GM12878 (cell line): ENCODE measurements around the gene SLC25A45. TPM values are rescaled to one million over a fixed set of nuclear protein-coding genes. Genes with fewer than 3 reads are reported as not detected.

ENCODE experiments used
- BHLHE40 ChIP-seq, 2 experiments: fragments of 450-650 bp in 1 of 2; IDR thresholded peaks; 2 replicates each; pipeline ENCODE4 v1.6.1; 2011 to 2017; ENCODE audit warnings: low read depth in 2 of 2, borderline replicate concordance in 1 of 2, improper control_type of control experiment in 1 of 2, low read length in 1 of 2, mild to moderate bottlenecking in 1 of 2
- BMI1 ChIP-seq: fragments of 450-650 bp; IDR thresholded peaks from 2 replicates; pipeline ENCODE4 v1.6.1; 2016; ENCODE audit warnings: mild to moderate bottlenecking, moderate library complexity, borderline replicate concordance
- CBX3 ChIP-seq: fragments of 200-600 bp; sonication (generic); IDR thresholded peaks from 2 replicates; pipeline ENCODE4 v1.6.1; 2016; ENCODE audit warnings: low read depth, borderline replicate concordance
- CHD2 ChIP-seq: IDR thresholded peaks from 2 replicates; pipeline ENCODE4 v1.6.1; 2011; ENCODE audit warnings: low read depth, low read length, improper control_type of control experiment, borderline replicate concordance
- GATAD2B ChIP-seq: fragments of 450-650 bp; conservative IDR thresholded peaks from 2 replicates; pipeline ENCODE4 v1.6.1; 2017; ENCODE audit warnings: low read depth, mild to moderate bottlenecking, moderate library complexity
- IKZF1 ChIP-seq: fragments of 450-650 bp; conservative IDR thresholded peaks from 2 replicates; pipeline ENCODE4 v1.6.1; 2017; ENCODE audit warnings: antibody characterized with exemption, mild to moderate bottlenecking
- IKZF2 ChIP-seq, 2 experiments: fragments of 450-650 bp; IDR thresholded peaks; 2 replicates each; pipeline ENCODE4 v1.6.1; 2017; ENCODE audit warnings: mild to moderate bottlenecking in 2 of 2, moderate library complexity in 2 of 2
- MEF2A ChIP-seq: IDR thresholded peaks from 2 replicates; pipeline ENCODE4 v1.6.1; 2011; ENCODE audit warnings: low read depth, mild to moderate bottlenecking, low read length, moderate library complexity; ENCODE audit not compliant: insufficient read depth
- MTA3 ChIP-seq: IDR thresholded peaks from 2 replicates; pipeline ENCODE4 v1.6.1; 2012; ENCODE audit warnings: low read length, inconsistent platforms, borderline replicate concordance
- MXI1 ChIP-seq: fragments of 150-350 bp; IDR thresholded peaks from 2 replicates; pipeline ENCODE4 v1.6.1; 2011; ENCODE audit warnings: low read depth, mild to moderate bottlenecking, inconsistent platforms, low read length, improper control_type of control experiment
- NFIC ChIP-seq: IDR thresholded peaks from 2 replicates; pipeline ENCODE4 v1.6.1; 2012; ENCODE audit warnings: low read depth, mild to moderate bottlenecking, inconsistent platforms, low read length, moderate library complexity
- SREBF2 ChIP-seq: IDR thresholded peaks from 2 replicates; pipeline ENCODE4 v1.6.1; 2012; ENCODE audit warnings: mild to moderate bottlenecking, low read length
- TARDBP ChIP-seq: IDR thresholded peaks from 2 replicates; pipeline ENCODE4 v1.6.1; 2016; ENCODE audit warnings: borderline replicate concordance
- YY1 ChIP-seq: IDR thresholded peaks from 2 replicates; pipeline ENCODE4 v1.6.1; 2011; ENCODE audit warnings: low read depth, mild to moderate bottlenecking, low read length
- ZNF592 ChIP-seq: fragments of 450-650 bp; IDR thresholded peaks from 2 replicates; pipeline ENCODE4 v1.6.1; 2017; ENCODE audit warnings: mild to moderate bottlenecking, moderate library complexity
- polyA plus RNA-seq, 11 experiments: library from polyadenylated mRNA; depleted of rRNA in 4 of 11; unstranded in 6 of 11; stranded (reverse) in 5 of 11; fragments of >200 nt; fragmentation: Nextera tagmentation in 4 of 11; fragmentation: Illumina TruSeq in 1 of 11; extraction: Ambion mirVana in 4 of 11; extraction: Trizol in 1 of 11; gene quantifications; 1 replicate in 1 of 11; 2 replicates in 10 of 11; pipeline versions ENCODE4 v1.2.1 to v1.2.3, GENCODE V29; 2011 to 2016; ENCODE audit warnings: inconsistent platforms in 2 of 11, missing spikeins in 2 of 11, low read depth in 1 of 11
- total RNA-seq, 4 experiments: library from RNA; depleted of rRNA in 3 of 4; stranded (reverse); fragments of >200 nt in 3 of 4; fragmentation: Illumina TruSeq in 1 of 4; extraction: Trizol in 1 of 4; gene quantifications; 2 replicates each; pipeline versions ENCODE4 v1.2.1 to v1.2.3, GENCODE V29; 2013 to 2021

The SLC25A45 gene
- total and polyA plus RNA-seq, 10 of the 15 experiments (the other 5 are each of a cell fraction or from before 2014, with no cell fraction given), result 4.1 to 35.2 (median 20.3) TPM

- peak; percentile 90; the same call in 1 of the 2 replicates for TF ChIP-seq ZNF592
- 0 out of 2 replicates have a peak, but pooled peaks have one; percentile 45 for TF ChIP-seq MEF2A
- no peak for TF ChIP-seq NFIC
- peak; percentile 85 for TF ChIP-seq YY1
- TF ChIP-seq IKZF2 (IDR thresholded peaks at IDR 0.05), result peak; percentile 24 to 39; a peak in 3 of 4 replicates
- TF ChIP-seq SREBF2, result no peak; the same call in 1 of the 2 replicates
- no peak for TF ChIP-seq MTA3
- TF ChIP-seq MXI1, result 0 out of 2 replicates have a peak, but pooled peaks have one; percentile 38
- 0 out of 2 replicates have a peak, but pooled peaks have one; percentile 42 for TF ChIP-seq GATAD2B
- peak; percentile 72 for TF ChIP-seq CHD2
- TF ChIP-seq BMI1, result 0 out of 2 replicates have a peak, but pooled peaks have one; percentile 22
- TF ChIP-seq IKZF1, result peak; percentile 52
- TF ChIP-seq TARDBP, result 0 out of 2 replicates have a peak, but pooled peaks have one; percentile 30
- no peak for TF ChIP-seq CBX3
- peak in 1 of 2 experiments; percentile 51; a peak in 2 of 4 replicates for TF ChIP-seq BHLHE40 (IDR thresholded peaks at IDR 0.05; ENCODE audit: borderline replicate concordance in 1 of 2, low read depth in 2 of 2, low read length in 1 of 2)
Observed at GRCh38 chr11:65416341-65416824, 33.9 kb upstream of the SLC25A45 start (continued).
